Stimulated activated CD4-positive, alpha-beta T cell treated with anti-CD3 and anti-CD28 coated beads, Interleukin-1b, Interleukin-23, amount 100 ng/mL, for 48 hours (primary cell): ENCODE data around the gene MARS1.
"Not testable (repeated sequence)": the region's sequence is repeated elsewhere in the genome, so short reads cannot be mapped to it uniquely, and the experiment has no call there.

ENCODE experiments used
- DNase-seq: peaks from one replicate; pipeline ENCODE4 v3.0.0-alpha.2; 2020

The MARS1 gene

DNA sequence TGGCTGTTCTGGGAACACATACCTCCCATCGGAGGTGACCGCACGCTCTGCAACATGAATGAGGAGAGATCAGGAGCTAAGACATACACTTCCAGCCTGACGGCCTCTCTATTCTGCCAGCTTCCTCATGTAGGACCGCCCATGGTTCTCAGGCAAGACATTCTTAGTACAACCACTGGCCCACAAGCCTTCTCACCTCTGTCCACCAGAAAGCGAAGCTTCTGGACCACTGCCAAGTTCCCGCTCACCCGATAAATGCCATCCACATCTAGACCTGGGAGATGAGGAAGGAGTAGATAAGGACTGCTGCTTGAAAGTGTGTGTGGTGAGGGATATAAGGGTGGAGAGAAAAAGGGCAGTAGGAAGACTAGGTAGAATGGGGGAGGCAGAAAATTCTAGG, 13.4 kb upstream of the MARS1 start:
- no peak for DNase-seq

- DNase-seq = no peak
These were observed 13.0 kb upstream of the MARS1 start for GRCh38 chr12:57474862-57475261.

DNA sequence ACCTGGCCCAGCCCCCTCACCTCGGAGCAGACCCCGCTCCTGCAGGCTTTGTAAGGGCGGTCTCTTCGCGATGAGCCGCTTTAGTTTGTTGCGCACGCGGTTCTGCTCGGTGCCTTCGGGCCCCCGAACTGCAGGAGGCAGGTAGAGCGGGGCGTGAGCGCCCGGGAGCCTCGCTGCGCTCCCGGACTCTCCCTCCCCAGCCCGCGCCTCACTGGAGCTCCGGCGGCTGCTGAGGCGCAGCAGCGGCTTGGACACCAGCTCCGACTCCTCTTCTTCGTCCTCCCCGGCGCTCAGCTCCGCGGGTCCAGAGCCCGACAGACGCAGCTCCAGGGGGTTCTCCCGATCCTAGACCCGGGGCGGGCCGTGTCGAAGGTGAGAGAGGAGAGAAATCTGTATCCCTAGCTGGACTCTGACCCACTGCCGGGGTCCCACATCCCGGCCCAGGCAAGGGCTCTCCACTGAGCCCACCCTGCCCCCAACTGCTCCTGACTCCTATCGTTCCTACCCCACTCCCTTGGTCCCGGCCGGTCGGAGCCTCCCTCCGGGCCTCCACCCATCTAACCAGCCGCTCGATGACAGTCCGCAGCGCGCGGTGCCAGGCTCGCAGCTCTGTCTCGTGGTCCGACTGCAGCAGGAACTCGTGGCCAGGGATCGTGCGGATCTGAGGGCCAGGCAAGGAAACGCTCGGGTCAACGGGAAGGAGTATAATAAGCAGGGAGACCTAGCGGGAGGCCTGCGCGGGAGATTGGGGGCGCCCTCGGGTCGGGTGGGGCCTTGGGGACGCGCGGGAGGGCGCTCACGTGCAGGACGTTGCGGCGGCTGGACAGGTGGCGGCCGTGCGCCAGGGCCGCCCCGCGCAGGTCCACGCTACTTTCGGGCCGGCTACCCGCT, 12.4 kb upstream of the MARS1 start:
- DNase-seq = no peak

DNA sequence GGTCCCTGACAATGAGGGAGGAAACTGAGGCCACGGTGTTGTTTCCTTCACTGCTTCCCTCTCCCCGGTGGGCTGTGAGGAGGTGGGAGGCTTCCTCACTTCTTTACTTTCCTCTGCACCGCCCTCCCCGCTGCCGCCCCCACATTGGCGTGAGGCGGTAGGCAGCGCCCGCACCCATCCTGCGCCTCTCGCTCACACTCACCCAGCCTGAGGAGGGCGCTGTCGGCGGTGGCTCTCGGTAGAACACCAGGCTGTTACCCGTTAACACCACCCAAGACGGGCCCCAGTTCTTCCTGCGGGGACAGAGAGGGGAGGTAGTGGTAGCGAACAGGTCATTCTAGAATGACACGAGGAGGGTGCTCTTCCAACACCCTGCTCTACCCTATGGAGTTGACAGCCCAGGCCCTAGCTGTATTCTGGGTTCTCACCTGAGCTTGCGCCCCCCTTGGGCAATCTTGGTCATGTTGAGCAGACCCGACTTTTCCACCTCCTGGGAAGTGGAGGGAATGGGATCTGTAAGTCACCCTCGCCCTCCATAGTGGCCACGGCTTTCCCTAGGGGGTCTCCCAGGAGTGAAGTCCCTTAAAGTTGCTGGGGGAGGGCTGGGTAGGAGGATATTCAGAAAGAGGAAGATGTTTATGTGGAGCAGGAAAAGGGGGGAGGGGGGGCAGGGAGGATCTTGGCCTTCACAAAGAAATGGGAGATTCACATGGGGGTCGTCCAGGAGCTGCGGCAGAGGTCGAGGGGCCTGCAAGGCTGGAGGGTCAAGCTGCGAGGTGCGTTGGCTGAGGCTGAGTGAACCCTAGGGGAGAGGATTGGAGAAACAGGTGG, 11.5 kb upstream of the MARS1 start:
- peak; percentile 88 for DNase-seq

DNA sequence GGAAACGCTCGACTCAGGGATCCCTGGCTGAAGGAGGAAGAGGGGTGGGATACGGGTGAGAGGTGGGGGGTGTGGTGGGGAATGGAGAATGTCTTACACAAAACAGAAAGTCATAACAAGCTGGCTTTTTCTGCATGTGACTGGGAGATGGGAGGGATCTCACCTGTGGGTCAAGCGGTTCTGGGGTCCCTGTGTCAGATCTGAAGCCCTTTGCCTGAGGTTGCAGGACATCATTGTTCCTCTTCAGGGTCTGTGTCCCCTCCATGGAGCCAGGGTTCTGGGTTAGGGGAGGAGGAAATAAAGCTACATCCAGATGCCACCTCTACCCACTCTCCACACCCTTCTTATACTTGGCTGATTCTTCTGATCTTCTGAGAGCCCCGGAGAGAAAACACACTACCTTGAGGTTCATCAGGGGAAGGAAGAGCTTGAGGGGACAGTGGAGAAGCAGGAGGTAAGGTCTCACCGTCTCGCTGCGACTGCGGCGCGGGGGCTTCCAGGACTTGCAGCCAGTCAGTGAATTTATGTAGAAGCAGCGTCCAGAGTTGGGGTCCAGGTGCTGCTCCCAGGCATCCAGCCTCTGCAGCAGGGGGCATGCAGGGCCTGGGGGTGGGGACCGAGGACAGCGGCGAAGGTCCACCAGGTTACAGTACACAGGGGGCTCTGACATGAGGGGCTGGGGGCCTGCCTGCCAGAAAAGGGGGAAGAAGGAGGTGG, 10.7 kb upstream of the MARS1 start:
- DNase-seq = no peak

GRCh38 chr12:57477710-57478681, 9.9 kb upstream of the MARS1 start:
- peak; percentile 53 for DNase-seq

- no peak for DNase-seq
These were observed 8.9 kb upstream of the MARS1 start for GRCh38 chr12:57479043-57479375.

GRCh38 chr12:57479376-57480115, 8.3 kb upstream of the MARS1 start, which contains the start of gene ARHGAP9:
TSS of gene ARHGAP9 (minus strand) at chr12:57479866. CDS start at chr12:57479406, 460 bp downstream.
- DNase-seq = peak; percentile 62

DNA sequence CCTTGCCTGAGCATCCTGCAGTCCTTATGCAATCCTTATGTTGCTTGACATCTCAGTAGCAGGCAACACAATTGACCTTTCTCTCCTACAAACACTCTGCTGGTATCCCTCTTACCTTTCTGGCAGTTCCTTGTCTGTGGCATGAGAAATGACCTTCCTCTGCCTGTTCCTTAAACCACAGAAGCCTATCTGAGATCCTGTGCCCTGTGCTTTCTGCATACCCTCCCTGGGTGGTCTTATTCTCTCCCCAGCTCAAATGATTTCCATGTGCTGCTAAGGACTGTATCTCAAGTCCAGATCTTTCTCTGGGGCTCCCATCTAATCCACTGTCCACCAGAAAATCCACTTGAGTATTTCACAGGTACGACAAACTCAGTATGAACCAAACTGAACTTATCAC, 6.2 kb upstream of the MARS1 start:
- no peak for DNase-seq

DNA sequence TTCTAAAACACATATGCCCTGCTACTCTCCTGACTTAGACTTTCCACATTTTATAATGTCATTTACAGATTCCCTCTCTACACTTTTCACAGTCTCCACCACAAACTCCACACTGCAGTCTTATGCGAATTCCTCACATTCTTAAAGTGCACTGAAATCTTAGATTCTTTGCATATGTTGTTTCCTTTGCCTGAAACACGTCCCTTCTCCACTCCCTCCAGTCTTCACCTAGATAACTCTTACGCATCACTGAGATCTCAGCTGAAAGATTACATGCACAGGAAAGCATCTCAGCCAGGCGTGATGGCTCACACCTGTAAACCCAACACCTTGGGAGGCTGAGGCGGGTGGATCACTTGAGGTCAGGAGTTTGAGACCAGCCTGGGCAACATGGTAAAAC, 4.4 kb upstream of the MARS1 start:
- DNase-seq = no peak

DNA sequence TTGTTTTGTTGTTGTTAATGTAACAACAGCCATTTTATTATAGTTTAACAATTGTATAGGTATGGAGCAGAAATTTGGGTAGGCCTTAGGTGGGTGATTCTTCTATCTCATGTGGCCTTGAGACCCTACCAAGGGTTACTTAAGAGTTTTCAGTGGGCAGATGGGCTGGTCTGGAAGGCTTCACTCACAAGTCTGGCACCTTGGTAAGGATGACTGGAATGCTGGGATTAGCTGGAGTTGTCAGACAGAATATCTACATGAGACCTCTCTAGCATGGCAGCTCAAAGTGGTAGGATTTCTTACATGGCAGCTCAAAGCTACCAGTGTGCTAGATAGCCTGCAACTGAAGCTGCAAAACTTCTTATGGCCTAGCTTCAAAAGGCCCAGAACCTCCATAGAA, 2.2 kb upstream of the MARS1 start:
- no peak for DNase-seq

DNA sequence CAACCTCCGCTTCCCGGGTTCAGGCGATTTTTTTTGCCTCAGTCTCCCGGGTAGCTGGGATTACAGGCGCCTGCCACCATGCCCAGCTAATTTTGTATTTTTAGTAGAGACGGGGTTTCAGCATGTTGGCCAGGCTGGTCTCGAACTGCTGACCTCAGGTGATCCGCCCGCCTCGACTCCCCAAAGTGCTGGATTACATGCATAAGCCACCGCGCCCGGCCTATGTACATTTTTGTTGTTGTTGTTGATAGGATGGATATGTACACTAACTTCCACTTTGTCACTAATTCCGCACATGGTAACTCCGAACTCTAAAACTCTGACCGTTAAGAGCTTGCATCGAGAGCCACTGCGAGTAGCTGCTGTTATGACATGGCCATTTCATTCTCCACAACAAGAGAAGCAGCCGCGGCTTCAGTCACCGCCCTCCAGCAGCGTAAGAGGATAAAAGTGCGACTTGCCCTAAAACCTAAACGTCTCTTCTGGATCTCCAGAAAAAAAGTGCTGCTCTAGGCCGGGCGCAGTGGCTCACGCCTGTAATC, 742 bp upstream of the MARS1 start:
- DNase-seq = no peak

DNA sequence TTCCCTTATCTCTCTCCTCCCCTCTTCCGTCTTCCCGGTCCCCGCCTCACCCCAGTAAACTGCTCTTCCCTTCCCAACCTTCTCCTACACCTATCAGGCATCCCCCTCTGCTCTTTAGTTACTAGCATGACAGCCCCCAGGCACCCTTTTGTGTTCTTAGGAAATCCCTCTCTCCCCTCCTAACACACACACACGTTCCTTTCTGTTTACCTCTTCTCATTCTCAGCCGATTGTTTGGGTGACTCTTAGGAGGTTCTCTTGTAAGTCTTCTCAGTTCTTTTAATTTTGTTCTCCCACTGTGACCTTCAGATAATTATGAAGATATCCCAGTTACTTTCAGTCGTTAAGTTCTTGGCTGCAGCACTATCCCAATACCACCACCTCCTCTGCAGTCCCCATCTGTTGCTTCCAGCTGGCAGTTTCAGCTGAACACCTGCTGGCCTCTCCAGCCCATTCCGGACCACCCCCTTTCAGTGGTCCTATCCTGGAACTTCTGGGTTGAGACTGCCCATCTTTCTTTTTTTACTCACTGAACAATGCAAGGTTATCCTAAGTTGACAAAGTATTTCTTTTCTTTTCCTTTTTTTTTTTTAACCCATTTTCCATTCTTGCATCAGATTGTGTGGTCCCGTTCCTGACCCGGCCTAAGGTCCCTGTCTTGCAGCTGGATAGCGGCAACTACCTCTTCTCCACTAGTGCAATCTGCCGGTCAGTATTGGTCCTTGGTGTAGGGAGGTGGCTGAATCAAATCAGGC, 711 bp downstream of the MARS1 start:
- DNase-seq = no peak

DNA sequence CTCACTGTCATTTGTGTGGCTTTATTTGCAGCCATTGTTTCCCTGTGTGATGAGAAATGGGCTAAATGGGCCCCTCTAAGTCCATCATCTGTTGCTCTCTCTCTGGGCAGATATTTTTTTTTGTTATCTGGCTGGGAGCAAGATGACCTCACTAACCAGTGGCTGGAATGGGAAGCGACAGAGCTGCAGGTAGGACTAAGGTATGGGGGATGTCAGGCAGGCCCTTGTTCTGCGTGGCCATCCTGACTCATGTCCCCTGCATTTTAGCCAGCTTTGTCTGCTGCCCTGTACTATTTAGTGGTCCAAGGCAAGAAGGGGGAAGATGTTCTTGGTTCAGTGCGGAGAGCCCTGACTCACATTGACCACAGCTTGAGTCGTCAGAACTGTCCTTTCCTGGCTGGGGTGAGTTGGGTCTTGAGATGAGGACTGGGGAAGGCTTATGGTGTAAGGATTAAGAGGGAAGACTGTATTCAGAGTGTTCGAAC, 1.3 kb downstream of the MARS1 start:
- DNase-seq = no peak

GRCh38 chr12:57490126-57490525, 2.3 kb downstream of the MARS1 start:
- DNase-seq = no peak

DNA sequence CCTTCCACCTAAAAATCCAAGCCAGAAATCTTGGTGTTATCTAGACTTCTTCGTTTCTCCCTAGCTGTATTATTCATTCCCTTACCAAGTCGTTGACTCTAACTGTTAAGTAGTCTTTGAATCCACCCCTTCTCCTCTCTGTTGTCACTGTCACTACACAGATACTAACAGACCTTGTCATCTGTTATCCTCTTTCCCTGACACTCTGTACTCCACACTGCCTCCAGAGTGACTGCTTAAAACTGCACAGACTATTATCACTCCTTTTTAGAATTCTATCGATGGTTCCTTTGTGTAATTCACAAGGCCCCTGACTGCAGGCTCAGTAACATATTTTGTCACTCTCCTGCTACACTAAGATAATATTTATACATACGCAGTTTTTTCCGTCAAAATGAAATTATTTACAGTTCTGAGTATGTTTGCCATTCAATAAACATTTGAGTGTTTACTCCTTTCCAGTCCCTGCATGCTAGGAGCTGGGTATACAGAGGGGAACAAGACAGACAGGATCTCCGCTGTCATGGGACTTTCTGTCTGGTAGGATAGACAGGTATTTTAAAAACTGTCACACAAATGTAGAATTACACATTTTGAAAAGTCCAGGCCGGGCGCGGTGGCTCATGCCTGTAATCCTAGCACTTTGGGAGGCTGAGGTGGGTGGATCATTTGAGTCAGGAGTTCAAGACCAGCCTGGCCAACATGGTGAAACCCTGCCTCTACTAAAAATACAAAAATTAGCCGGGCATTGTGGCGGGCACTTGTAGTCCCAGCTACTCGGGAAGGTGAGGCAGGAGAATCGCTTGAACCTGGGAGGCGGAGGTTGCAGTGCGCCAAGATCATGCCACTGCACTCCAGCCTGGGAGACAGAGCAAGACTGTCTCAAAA, 3.8 kb downstream of the MARS1 start:
- DNase-seq = no peak

GRCh38 chr12:57495051-57495701, 7.3 kb downstream of the MARS1 start:
- not testable (repeated sequence) for DNase-seq

DNA sequence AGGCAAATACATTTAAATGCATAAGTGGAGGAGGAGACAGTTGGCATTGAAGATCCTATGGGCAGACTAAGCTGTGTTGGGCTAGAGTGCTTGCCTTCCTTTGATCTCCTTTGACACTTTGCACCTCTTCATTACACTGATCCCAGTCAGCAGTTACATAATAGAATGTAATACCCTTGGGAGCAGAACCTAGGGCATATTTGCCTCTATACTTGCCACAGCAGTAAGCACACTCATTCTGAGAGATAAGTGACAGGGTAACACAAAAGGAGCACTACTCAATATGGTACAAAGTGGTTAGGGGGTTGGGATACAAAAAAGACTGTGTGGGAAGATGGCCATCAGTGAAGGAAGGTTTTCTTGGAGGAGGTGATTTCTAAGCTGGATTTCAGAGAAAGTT, 9.0 kb downstream of the MARS1 start:
- no peak for DNase-seq
